Lower leg skin (tissue), 4 donors: ENCODE data around the gene SELP. TPM values are rescaled to one million over a fixed set of nuclear protein-coding genes. Genes with fewer than 3 reads are reported as not detected.
"Not testable (repeated sequence)": the region's sequence is repeated elsewhere in the genome, so short reads cannot be mapped to it uniquely, and the experiment has no call there.

Source experiments
- DNase-seq, 2 donors: peaks; one replicate each; pipeline ENCODE4 v3.0.0-alpha.2; 2019; ENCODE audit warnings: low spot score in 2 of 2
- H3K4me3 ChIP-seq: fragments of 200-600 bp; sonication (generic); 2 replicates; pipeline ENCODE4 v1.5.1; 2017; ENCODE audit warnings: mild to moderate bottlenecking, low read depth; ENCODE audit not compliant: poor library complexity, severe bottlenecking
- POLR2A ChIP-seq, 2 donors: fragments of 450-650 bp; IDR thresholded peaks; one replicate each; pipeline ENCODE4 v1.6.1; 2016 to 2017; ENCODE audit warnings: antibody characterized with exemption in 2 of 2, mild to moderate bottlenecking in 1 of 2, moderate library complexity in 1 of 2
- WGBS, 2 donors: methylation state at CpG; one replicate each; pipeline ENCODE4 v1.1.5; 2018; 5-methylcytosine and 5-hydroxymethylcytosine counted together
- intact Hi-C: fragments of 100-400 bp; cut with DNase I; formaldehyde crosslinking; loops from one replicate; pipeline ENCODE4 v1.15.0; 2023; ENCODE audit warnings: low total_unique reads
- total RNA-seq, 4 donors: library from RNA; depleted of rRNA; stranded (reverse); fragments of >200 nt; gene quantifications; one replicate each; pipeline ENCODE4 v1.1.0, GENCODE V29; 2016
- TF ChIP-seq, protein P1 (sequence below), 3 donors: fragments of 450-650 bp; IDR thresholded peaks; one replicate each; pipeline ENCODE4 v1.5.1; 2016; ENCODE audit warnings: antibody characterized with exemption in 3 of 3, mild to moderate bottlenecking in 3 of 3, moderate library complexity in 2 of 3

SELP gene
- total RNA-seq, result 1 to 10 TPM in 1 of 4 donors, under 1 TPM in 3; 0.30 to 8.5 (median 0.54) TPM

DNA sequence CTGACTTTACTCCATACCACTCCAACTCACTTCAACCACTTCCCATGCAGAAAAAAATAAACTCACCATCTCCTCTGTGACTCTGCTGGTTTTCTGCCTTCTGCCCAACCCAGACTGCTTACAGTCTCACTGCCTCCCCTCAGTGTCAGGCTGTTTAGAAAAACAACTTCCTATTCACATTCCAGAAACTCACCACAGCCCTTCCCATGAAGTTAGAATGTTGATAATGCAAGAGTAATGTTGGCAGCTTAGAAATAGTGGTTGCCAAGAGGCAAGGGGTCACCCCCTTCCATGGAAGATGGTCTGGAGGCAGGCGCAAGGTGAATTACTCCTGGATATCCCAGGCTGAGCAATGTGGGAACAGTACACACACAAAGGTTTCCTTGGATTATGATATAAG is at the start of gene SELP:
SELP (minus strand) TSS at position 119 of the 400 bp plus-strand sequence; CDS start at position 69, 50 bp downstream.
- TF ChIP-seq, protein P1, sequence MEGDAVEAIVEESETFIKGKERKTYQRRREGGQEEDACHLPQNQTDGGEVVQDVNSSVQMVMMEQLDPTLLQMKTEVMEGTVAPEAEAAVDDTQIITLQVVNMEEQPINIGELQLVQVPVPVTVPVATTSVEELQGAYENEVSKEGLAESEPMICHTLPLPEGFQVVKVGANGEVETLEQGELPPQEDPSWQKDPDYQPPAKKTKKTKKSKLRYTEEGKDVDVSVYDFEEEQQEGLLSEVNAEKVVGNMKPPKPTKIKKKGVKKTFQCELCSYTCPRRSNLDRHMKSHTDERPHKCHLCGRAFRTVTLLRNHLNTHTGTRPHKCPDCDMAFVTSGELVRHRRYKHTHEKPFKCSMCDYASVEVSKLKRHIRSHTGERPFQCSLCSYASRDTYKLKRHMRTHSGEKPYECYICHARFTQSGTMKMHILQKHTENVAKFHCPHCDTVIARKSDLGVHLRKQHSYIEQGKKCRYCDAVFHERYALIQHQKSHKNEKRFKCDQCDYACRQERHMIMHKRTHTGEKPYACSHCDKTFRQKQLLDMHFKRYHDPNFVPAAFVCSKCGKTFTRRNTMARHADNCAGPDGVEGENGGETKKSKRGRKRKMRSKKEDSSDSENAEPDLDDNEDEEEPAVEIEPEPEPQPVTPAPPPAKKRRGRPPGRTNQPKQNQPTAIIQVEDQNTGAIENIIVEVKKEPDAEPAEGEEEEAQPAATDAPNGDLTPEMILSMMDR (IDR thresholded peaks at IDR 0.05), result no peak
- TF ChIP-seq POLR2A (IDR thresholded peaks at IDR 0.05), result no peak
- DNase-seq, result no peak
- intact Hi-C loops, result no loop called here
- WGBS, 2 donors, result 71 to 85% methylated on average over 1 of the region's 1 CpG
- no peak within 1 kb of the TSS for H3K4me3 ChIP-seq

DNA sequence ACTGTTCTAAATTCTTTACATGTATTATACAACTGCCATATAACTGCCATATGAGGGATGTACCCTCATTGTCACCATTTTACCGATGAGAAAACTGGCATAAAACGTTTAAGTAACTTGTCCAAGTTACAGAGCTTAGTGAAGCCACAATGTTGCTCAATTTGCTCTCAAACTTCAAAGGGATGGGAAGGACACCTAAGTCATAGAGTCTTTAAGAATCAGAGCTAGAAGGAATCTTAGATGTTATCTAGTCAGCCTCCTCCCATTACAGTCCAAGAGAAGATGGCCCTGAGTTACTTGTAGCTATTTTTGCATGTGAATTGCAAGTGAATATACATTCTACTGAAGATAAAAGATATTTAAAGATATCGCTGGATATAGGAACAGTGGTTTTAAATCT is 49.8 kb upstream of the SELP start:
- no peak for DNase-seq
- TF ChIP-seq, protein P1 (IDR thresholded peaks at IDR 0.05), result no peak
- TF ChIP-seq POLR2A (IDR thresholded peaks at IDR 0.05), result no peak
- WGBS, 2 donors, result 63 to 65% methylated on average over 3 of the region's 3 CpGs
- intact Hi-C loops, result no loop called here
- no peak overlapping the region for H3K4me3 ChIP-seq

GRCh38 chr1:169676001-169676400 is 46.1 kb upstream of the SELP start:
- no peak for DNase-seq
- TF ChIP-seq, protein P1 (IDR thresholded peaks at IDR 0.05), result no peak
- no peak for TF ChIP-seq POLR2A (IDR thresholded peaks at IDR 0.05)
- 32 to 39% methylated on average over 2 of the region's 2 CpGs for WGBS, 2 donors
- H3K4me3 ChIP-seq, result no peak overlapping the region
- intact Hi-C loops, result no loop called here

DNA sequence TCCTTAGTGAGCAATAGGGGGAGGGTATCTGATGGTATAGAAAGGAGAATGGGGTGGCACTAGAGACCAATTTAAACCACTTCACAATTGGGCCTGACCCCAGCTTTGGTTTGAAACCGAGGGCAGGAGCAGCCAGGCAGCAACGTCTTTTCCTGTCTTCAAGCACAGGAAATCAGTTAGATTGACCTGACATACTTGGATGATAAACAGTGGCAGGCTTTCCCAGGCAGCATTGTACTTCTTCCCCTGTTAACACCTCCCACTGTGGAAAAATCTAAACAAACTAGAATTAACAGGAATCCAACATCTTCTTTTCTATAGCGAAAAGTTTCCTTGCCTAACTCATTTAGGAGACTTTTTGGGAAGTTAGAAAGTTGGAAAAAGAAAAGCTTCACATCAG is 40.9 kb upstream of the SELP start:
- no peak overlapping the region for H3K4me3 ChIP-seq
- 44 to 48% methylated on average over 3 of the region's 3 CpGs for WGBS, 2 donors
- intact Hi-C loops, result no loop called here
- no peak for TF ChIP-seq POLR2A (IDR thresholded peaks at IDR 0.05)
- TF ChIP-seq, protein P1 (IDR thresholded peaks at IDR 0.05), result no peak
- no peak for DNase-seq

GRCh38 chr1:169670244-169670643 is 40.3 kb upstream of the SELP start:
- H3K4me3 ChIP-seq, DNase-seq, intact Hi-C loops: not testable (repeated sequence)
- 87 to 93% methylated on average over 3 of the region's 3 CpGs for WGBS, 2 donors

GRCh38 chr1:169667699-169668596 is 38.0 kb upstream of the SELP start:
- DNase-seq, intact Hi-C loops, H3K4me3 ChIP-seq: not testable (repeated sequence)
- WGBS, 2 donors, result 94 to 96% methylated on average over 15 to 26 of the region's 28 CpGs

DNA sequence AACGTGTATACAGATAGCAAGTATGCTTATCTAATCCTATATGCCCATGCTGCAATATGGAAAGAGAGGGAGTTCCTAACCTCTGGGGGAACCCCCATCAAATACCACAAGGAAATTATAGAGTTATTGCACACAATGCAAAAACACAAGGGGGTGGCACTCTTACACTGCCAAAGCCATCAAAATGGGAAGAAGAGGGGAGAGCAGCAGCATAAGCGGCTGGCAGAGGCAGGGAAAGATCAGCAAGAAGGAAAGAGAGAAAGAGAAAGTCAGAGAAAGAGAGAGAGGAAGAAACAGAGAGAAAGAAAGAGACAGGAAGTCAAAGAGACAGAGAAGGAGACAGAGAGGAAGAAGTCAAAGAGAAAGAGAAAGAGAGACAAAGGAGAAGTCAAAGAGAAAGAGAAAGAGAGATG is 37.3 kb upstream of the SELP start:
- intact Hi-C loops, DNase-seq, H3K4me3 ChIP-seq: not testable (repeated sequence)
- 58 to 59% methylated on average over 2 of the region's 2 CpGs for WGBS, 2 donors

DNA sequence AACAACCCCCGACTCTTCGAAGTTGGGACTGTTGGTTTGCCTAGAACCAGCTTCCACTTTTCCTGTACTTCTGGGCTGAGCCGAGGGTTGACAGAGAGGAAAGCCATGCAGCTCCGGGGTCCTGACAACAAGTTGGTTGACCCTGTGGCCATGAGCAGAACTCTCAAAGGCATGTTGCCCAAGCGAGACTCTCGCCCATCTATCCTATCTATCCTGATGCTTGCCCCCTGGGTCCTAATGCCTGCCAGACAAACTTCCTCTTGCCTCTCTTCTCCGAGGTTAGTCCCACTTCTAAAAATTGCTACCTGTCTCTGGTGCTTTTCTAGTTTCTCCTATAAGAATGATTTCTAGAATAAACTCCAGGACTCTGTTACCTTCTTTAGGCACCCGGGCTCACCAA is 32.8 kb upstream of the SELP start:
- H3K4me3 ChIP-seq, intact Hi-C loops, DNase-seq: not testable (repeated sequence)
- WGBS, 2 donors, result 66 to 72% methylated on average over 8 of the region's 8 CpGs

GRCh38 chr1:169661066-169661465 is 31.1 kb upstream of the SELP start:
- DNase-seq, intact Hi-C loops, H3K4me3 ChIP-seq: not testable (repeated sequence)
- 90 to 96% methylated on average over 13 to 15 of the region's 16 CpGs for WGBS, 2 donors

- intact Hi-C loops, result not testable (repeated sequence)
These were observed 28.9 kb upstream of the SELP start for GRCh38 chr1:169658777-169659176.

More at GRCh38 chr1:169658777-169659176, 28.9 kb upstream of the SELP start:
- H3K4me3 ChIP-seq, DNase-seq: not testable (repeated sequence)
